LNCAP (cell line): ENCODE results near the gene WNT9B.

Source experiments
- CTCF ChIP-seq: fragments of 450-650 bp; IDR thresholded peaks from 2 replicates; pipeline ENCODE4 v1.5.1; 2017; ENCODE audit warnings: mild to moderate bottlenecking

Gene WNT9B

GRCh38 chr17:46863383-46864121 is 12.2 kb downstream of the WNT9B start:
- TF ChIP-seq CTCF: no peak

GRCh38 chr17:46865100-46865499 is 13.7 kb downstream of the WNT9B start:
- TF ChIP-seq CTCF: no peak

- no peak for TF ChIP-seq CTCF
Measured at GRCh38 chr17:46866325-46866724, 14.9 kb downstream of the WNT9B start.

- TF ChIP-seq CTCF: no peak
Measured at GRCh38 chr17:46866747-46867146, 15.4 kb downstream of the WNT9B start.

- no peak for TF ChIP-seq CTCF
Measured at GRCh38 chr17:46868689-46869187, 17.4 kb downstream of the WNT9B start.

- no peak for TF ChIP-seq CTCF
Measured at GRCh38 chr17:46869296-46869695, 17.9 kb downstream of the WNT9B start.

GRCh38 chr17:46869975-46870803 is 18.8 kb downstream of the WNT9B start:
- no peak for TF ChIP-seq CTCF
